ENCODE results near the gene SPOCK1.

DNA sequence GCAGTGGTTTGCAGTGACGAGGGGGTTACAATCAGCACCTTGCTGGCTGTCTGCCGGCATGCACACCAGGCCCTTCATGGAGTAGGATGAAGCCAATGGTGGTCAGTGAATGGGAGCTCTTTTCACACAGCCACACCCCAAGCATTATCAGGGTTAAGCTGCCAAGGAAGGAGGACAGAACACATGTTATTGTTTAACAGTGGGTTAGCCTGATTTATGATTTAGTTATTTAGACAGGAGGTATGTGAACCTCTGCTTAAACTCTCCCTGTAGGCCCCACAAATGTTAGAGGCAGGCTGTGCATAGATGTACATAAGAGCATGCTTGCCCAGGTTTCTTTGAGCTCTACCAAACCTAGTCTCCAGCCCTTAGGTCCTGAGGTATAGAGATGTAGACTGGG lies 262.9 kb downstream of the SPOCK1 start:
- TF ChIP-seq CTCF (conservative IDR thresholded peaks at IDR 0.05; ENCODE audit: low read depth in 2 of 2) (no peak), REST (IDR thresholded peaks at IDR 0.05; ENCODE audit: unreplicated experiment) (no peak), CREB1 (CRISPR knock-in tag; IDR thresholded peaks at IDR 0.05; ENCODE audit: low read depth) (no peak)

Measured in GM23338 (cell line).